ENCODE data around the gene AFF2. TPM values are rescaled to one million over a fixed set of nuclear protein-coding genes. Genes with fewer than 3 reads are reported as not detected.
A peak's percentile ranks its signal among the peaks of the same experiment; 100 is the strongest.

The AFF2 gene
- total and polyA plus RNA-seq, 4 donors, result 1.2 to 13.0 (median 3.9) TPM

DNA sequence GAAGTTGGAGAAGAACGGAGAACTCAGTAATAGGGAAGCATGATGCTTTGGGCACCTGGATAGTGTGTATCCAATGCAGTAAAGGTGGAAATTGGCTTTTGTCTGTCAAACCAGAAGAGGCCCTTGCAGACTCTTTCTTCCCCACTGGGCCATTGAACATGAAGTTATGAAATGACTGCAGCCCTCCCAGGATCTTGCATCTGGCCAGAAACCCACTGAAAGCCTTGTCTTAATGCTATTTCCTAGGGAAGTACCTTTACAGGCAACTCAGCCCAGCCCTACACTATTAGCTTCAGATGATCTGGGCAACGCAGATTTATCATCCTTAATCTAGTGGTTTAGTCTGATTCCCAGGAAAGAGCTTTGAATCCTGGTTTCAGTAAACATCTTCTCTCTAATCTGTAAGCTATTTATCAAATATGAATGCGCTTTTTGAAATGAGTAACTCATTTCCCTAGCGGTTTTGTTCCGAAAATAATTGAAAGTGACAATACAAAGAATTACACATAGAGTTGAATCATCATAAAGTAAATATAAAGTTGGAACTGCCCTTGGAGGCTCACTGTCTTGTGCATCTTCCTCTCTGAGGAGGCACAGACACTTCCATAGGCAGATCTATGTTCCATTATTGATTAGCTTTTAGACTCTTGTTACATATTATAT is 540.6 kb downstream of the AFF2 start:
- ATAC-seq (ENCODE audit: insufficient read depth, low FRiP score) (no peak), DNase-seq (no peak)
- Histone ChIP-seq H3K4me1 (ENCODE audit: control insufficient read depth in 5 of 5, insufficient read depth in 5 of 5, low read length in 5 of 5) (no peaks in the 10 kb centered on the region), H3K4me3 (no peak overlapping the region), H3K9me3 (ENCODE audit: control insufficient read depth in 4 of 4, insufficient read depth in 3 of 4, low read length in 3 of 4) (no peaks in the 10 kb centered on the region), H3K9ac (ENCODE audit: insufficient read depth in 1 of 2, low read length in 2 of 2) (no peak overlapping the region), H3K27ac (ENCODE audit: low read depth in 1 of 2, low read length in 1 of 2) (no peak overlapping the region), H3K36me3 (ENCODE audit: control insufficient read depth in 4 of 4, insufficient read depth in 4 of 4, low read length in 4 of 4) (no peaks in the 10 kb centered on the region), H3K27me3 (ENCODE audit: control insufficient read depth in 3 of 3, insufficient read depth in 3 of 3, low read length in 2 of 3) (peaks cover 0 to 4% (median 0%) of the 10 kb centered on the region in 3 donors)
- WGBS, 2 donors, result 69 to 85% methylated on average over 5 of the region's 5 CpGs
- TF ChIP-seq, protein P1, sequence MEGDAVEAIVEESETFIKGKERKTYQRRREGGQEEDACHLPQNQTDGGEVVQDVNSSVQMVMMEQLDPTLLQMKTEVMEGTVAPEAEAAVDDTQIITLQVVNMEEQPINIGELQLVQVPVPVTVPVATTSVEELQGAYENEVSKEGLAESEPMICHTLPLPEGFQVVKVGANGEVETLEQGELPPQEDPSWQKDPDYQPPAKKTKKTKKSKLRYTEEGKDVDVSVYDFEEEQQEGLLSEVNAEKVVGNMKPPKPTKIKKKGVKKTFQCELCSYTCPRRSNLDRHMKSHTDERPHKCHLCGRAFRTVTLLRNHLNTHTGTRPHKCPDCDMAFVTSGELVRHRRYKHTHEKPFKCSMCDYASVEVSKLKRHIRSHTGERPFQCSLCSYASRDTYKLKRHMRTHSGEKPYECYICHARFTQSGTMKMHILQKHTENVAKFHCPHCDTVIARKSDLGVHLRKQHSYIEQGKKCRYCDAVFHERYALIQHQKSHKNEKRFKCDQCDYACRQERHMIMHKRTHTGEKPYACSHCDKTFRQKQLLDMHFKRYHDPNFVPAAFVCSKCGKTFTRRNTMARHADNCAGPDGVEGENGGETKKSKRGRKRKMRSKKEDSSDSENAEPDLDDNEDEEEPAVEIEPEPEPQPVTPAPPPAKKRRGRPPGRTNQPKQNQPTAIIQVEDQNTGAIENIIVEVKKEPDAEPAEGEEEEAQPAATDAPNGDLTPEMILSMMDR (IDR thresholded peaks at IDR 0.05; ENCODE audit: control extremely low read depth, extremely low read depth), result no peak

DNA sequence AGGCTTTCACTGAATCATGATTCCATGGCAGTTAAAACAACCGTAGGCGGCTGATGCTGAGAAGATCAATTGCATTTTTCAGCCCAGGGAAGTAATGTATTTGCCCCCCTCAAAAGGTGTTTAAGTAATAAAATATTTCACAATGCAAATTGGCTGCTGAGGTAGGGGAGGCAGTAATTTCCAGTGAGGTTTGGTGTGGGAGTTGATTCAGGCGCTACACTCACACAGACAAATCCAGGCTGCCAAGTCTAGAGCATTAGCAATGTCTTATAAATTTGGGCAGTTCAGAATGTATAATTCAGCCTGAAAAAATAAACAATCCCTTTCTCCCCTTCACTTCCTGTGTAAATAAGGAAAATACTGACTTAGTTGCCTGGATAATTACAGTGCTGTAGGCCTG is 543.0 kb downstream of the AFF2 start:
- DNase-seq (peak in 1 of 3 donors; percentile 7), ATAC-seq (ENCODE audit: insufficient read depth, low FRiP score) (no peak)
- H3K4me3 ChIP-seq, result no peak overlapping the region
- no peaks in the 10 kb centered on the region for H3K36me3 ChIP-seq (ENCODE audit: control insufficient read depth in 4 of 4, insufficient read depth in 4 of 4, low read length in 4 of 4)
- peaks cover 0 to 4% (median 0%) of the 10 kb centered on the region in 3 donors for H3K27me3 ChIP-seq (ENCODE audit: control insufficient read depth in 3 of 3, insufficient read depth in 3 of 3, low read length in 2 of 3)
- WGBS, 2 donors, result 92 to 98% methylated on average over 3 of the region's 3 CpGs
- H3K4me1 ChIP-seq (ENCODE audit: control insufficient read depth in 5 of 5, insufficient read depth in 5 of 5, low read length in 5 of 5), result no peaks in the 10 kb centered on the region
- TF ChIP-seq, protein P1 (IDR thresholded peaks at IDR 0.05; ENCODE audit: control extremely low read depth, extremely low read depth), result no peak
- no peak overlapping the region for H3K9ac ChIP-seq (ENCODE audit: insufficient read depth in 1 of 2, low read length in 2 of 2)
- H3K27ac ChIP-seq (ENCODE audit: low read depth in 1 of 2, low read length in 1 of 2), result no peak overlapping the region
- H3K9me3 ChIP-seq (ENCODE audit: control insufficient read depth in 4 of 4, insufficient read depth in 3 of 4, low read length in 3 of 4), result no peaks in the 10 kb centered on the region

DNA sequence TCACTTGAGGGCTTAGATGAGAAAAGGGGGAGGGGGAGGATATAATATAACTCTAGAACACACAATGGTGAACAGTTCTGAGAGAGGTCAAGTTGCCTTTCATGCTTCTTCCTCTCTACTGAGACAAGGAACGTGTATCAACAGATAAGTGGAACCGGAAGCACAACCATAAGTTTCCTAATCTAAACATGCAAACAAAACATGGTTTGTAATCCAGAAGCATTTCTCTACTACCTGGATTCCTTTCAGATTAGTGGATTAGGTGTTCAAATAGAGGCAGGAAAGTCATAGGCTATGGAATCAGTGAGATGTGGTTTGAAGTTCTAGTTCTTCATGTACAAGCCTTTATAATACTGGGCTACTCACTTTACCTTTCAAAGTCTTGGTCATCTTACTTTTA is 544.1 kb downstream of the AFF2 start:
- no peaks in the 10 kb centered on the region for H3K36me3 ChIP-seq (ENCODE audit: control insufficient read depth in 4 of 4, insufficient read depth in 4 of 4, low read length in 4 of 4)
- DNase-seq (no peak), ATAC-seq (ENCODE audit: insufficient read depth, low FRiP score) (no peak)
- WGBS, 2 donors, result 60 to 72% methylated on average over 2 of the region's 2 CpGs
- H3K9ac ChIP-seq (ENCODE audit: insufficient read depth in 1 of 2, low read length in 2 of 2), result no peak overlapping the region
- H3K27ac ChIP-seq (ENCODE audit: low read depth in 1 of 2, low read length in 1 of 2), result no peak overlapping the region
- H3K27me3 ChIP-seq (ENCODE audit: control insufficient read depth in 3 of 3, insufficient read depth in 3 of 3, low read length in 2 of 3), result peaks cover 0 to 4% (median 0%) of the 10 kb centered on the region in 3 donors
- TF ChIP-seq, protein P1 (IDR thresholded peaks at IDR 0.05; ENCODE audit: control extremely low read depth, extremely low read depth), result no peak
- H3K4me3 ChIP-seq, result no peak overlapping the region
- no peaks in the 10 kb centered on the region for H3K9me3 ChIP-seq (ENCODE audit: control insufficient read depth in 4 of 4, insufficient read depth in 3 of 4, low read length in 3 of 4)
- H3K4me1 ChIP-seq (ENCODE audit: control insufficient read depth in 5 of 5, insufficient read depth in 5 of 5, low read length in 5 of 5), result no peaks in the 10 kb centered on the region
